ENCODE measurements around the gene PIK3R6. TPM values are rescaled to one million over a fixed set of nuclear protein-coding genes. Genes with fewer than 3 reads are reported as not detected.

PIK3R6 gene
- total RNA-seq, 4 donors from 2014 or later: 0.52 to 2.5 (median 1.1) TPM

GRCh38 chr17:8826808-8827435 is 40.6 kb downstream of the PIK3R6 start:
- no peak overlapping the region for H3K4me3 ChIP-seq (ENCODE audit: low read depth, poor library complexity, severe bottlenecking)
- DNase-seq (ENCODE audit: low spot score in 2 of 2): peak; percentile 6 to 40
- intact Hi-C loops (cut with DNase I; ENCODE audit: low total_unique reads): no loop called here
- TF ChIP-seq CTCF (IDR thresholded peaks at IDR 0.05) (no peak), POLR2A (IDR thresholded peaks at IDR 0.05) (no peak)
- WGBS, 2 donors: 65 to 70% methylated on average over 19 of the region's 19 CpGs

- 31 to 46% methylated on average over 2 of the region's 2 CpGs for WGBS, 2 donors
- intact Hi-C loops (cut with DNase I; ENCODE audit: low total_unique reads): no loop called here
- no peak overlapping the region for H3K4me3 ChIP-seq (ENCODE audit: low read depth, poor library complexity, severe bottlenecking)
- TF ChIP-seq POLR2A (IDR thresholded peaks at IDR 0.05) (no peak), CTCF (IDR thresholded peaks at IDR 0.05) (no peak)
- peak; percentile 2 to 43 for DNase-seq (ENCODE audit: low spot score in 2 of 2)
Observed at GRCh38 chr17:8825802-8826201, 41.7 kb downstream of the PIK3R6 start.

- H3K4me3 ChIP-seq (ENCODE audit: low read depth, poor library complexity, severe bottlenecking): no peak overlapping the region
- intact Hi-C loops (cut with DNase I; ENCODE audit: low total_unique reads): no loop called here
- 91% methylated on average over 5 of the region's 5 CpGs for WGBS, 2 donors
- TF ChIP-seq CTCF (IDR thresholded peaks at IDR 0.05) (no peak), POLR2A (IDR thresholded peaks at IDR 0.05) (no peak)
- DNase-seq (ENCODE audit: low spot score in 2 of 2): peak; percentile 10 to 50
Observed at GRCh38 chr17:8823279-8823678, 44.2 kb downstream of the PIK3R6 start.

- peak; percentile 4 to 54 for DNase-seq (ENCODE audit: low spot score in 2 of 2)
- 76 to 83% methylated on average over 5 of the region's 5 CpGs for WGBS, 2 donors
- no peak overlapping the region for H3K4me3 ChIP-seq (ENCODE audit: low read depth, poor library complexity, severe bottlenecking)
- intact Hi-C loops (cut with DNase I; ENCODE audit: low total_unique reads): no loop called here
- no peak for TF ChIP-seq CTCF (IDR thresholded peaks at IDR 0.05)
- TF ChIP-seq POLR2A (IDR thresholded peaks at IDR 0.05): no peak
Observed at GRCh38 chr17:8822401-8823035, 45.0 kb downstream of the PIK3R6 start.

GRCh38 chr17:8821446-8822105 is 45.9 kb downstream of the PIK3R6 start:
- intact Hi-C loops (cut with DNase I; ENCODE audit: low total_unique reads): no loop called here
- 84 to 87% methylated on average over 10 of the region's 10 CpGs for WGBS, 2 donors
- TF ChIP-seq POLR2A (IDR thresholded peaks at IDR 0.05) (no peak), CTCF (IDR thresholded peaks at IDR 0.05) (no peak)
- DNase-seq (ENCODE audit: low spot score in 2 of 2): peak; percentile 6 to 75
- no peak overlapping the region for H3K4me3 ChIP-seq (ENCODE audit: low read depth, poor library complexity, severe bottlenecking)
